SIG-M5 treated with dmso at 0.1 percent for 504 hours (cell line): ENCODE measurements around the gene HIPK2.

Experiments
- DNase-seq: peaks from one replicate; lab custom pipeline; 2025; ENCODE audit not compliant: unreplicated experiment; lab: John Stamatoyannopoulos, UW

HIPK2 gene

DNA sequence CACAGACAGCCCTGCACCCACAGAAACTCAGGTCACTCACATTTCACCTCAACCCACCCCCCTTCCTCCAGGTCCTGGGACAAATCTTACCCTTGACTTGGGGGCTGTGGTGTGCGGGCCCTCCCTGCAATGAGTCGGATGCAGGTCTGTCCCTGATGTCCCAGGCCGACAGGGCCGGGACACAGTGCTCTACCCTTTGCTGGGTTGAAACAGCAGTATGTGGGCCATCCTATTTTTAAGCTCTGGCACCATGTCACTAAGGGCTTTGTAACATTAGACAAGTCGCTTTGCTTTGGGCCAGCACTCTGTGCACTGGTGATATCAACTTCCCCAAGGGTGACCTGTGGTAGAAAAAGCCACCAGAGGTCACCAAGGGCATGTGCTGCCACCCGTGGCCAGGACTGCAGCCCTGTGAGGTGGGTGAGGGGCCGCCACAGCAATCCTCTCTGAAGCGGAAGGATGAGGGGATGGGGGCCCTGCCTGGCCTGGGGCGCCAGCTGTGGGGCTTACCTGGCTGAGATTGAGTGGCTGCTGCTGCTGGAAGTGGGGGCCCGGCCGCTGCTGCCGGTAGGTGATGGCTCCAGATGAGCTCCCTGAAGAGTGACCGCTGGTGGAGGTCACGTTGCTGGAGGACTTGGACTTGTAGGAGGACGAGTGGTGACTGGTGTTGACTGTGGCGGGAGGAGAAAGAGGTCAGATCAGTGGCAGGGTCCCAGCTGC, 203.0 kb downstream of the HIPK2 start:
- no peak for DNase-seq

DNA sequence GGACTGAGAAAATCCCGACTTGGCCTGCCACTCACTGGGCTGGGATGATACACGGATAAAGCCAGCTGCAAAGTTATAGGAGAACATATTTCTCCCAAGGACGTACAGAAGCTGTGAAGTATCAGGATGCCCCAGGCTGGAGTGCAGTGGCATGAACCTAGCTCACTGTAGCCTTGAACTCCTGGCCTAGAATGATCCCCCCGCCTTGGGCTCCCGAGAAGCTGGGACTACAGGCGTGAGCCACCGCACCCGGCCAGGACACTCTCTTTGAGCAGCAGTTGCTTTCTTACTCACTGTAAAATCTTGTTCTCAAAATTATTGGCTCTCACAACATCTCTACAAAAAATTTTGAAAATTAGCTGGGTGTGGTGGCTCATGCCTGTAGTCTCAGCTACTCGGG, 203.9 kb downstream of the HIPK2 start:
- no peak for DNase-seq

DNA sequence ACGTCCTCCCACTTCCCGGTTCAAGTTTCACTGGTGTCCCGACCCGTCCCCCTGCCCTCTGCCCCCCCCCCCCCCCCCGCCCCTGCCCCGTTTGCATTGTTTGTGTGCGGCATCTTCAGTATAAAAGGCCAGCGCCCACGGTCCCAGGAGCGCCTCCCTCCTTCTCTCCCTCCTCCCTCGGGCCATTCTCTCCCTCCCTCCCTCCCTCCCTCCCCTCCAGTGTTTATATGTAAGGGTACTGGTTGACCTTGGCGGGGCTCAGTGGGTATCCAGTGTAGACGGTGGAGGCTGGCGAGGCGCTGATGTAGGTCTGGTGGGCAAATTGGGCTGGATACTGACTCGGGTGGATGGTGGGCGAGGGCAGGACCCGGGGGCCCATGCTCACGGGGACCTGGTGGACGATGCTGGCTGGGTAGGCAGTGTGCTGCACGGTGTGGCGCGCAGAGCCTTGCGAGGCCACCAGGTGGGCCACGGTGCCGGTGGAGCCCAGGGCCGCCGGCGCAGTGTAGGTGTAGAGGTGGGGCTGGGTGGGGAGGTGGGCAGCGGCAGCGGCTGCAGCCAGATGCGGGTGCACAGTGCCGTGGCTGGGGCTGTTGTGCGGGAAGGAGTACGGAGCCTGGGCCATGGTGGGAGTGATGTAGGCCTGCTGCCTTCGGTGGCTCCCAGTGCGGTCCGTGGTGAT, 205.0 kb downstream of the HIPK2 start:
- DNase-seq = no peak

DNA sequence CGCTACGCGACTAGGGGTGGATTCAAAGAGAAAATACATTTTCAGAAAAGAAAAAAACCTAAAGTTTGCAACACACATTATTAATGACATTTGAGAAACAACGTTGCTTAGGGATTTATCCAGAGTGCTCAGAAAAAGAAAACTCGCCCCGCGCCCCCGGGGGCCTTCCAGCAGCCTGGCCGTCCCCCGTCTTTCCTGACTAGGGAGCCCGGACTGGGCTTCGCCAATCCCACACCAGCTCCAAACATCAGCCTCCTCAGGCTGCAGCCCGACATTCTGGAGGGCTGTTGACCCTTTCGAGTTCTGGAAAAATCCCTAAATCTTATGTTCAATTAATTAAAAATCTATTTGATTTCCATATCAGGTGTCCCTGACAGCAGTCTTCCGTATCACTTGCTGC, 205.7 kb downstream of the HIPK2 start:
- DNase-seq = no peak

DNA sequence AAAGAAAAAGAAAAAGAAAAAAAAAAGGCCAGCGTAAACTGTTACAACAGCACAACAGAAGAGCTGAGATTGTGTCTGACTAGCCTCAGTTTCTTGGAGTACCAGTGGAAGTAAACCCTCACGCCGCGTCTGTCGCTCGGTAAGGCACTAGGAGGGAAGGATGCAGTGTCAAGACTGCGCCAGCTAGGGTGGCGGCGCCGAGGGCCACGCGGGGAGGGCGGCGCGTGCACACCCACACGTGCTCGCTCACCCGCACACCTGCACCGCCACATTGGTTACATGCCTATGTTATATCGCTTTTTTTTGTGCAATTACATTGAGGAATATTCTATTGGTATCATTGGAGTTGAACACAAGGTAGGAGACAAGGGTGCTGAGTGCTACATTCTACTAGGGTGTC, 206.1 kb downstream of the HIPK2 start:
- no peak for DNase-seq

DNA sequence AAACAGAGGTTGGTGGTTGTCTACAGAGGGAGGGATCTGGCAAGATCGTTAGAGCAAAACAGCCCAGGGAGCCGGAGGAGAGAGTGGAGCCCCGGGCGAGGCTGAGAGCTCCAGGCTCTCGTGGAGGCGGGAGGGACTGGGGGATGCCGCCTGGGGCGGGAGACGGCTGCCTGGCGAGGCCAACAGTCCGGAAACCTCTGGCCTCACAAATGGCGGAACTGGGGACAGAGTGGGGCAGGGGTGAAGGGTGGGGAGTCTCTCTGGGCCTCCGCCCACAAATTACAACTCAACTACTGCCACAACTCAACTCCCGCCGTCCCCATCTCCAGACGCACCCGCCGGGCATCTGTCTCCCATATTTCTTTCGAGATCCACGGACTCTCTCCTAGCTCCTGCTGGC, 206.6 kb downstream of the HIPK2 start:
- no peak for DNase-seq

DNA sequence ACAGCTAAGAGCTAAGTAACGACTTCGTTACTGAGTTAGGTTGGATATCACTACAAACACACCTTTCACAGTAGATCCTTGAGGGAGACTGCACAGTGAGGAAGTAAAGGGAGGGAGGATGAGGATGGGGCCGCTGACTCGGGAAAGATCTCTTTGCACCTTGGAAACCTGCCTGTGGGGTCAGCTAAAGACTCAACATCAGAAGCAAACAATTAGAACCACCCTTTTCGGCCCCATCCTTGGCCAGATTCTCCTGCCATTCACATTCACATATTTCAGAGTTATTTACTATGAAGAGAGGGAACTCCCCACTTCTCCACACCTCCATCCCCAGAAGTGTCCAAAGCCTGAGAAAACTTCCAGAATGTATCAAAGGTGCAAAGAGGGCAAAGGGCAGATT, 207.2 kb downstream of the HIPK2 start:
- DNase-seq = no peak

DNA sequence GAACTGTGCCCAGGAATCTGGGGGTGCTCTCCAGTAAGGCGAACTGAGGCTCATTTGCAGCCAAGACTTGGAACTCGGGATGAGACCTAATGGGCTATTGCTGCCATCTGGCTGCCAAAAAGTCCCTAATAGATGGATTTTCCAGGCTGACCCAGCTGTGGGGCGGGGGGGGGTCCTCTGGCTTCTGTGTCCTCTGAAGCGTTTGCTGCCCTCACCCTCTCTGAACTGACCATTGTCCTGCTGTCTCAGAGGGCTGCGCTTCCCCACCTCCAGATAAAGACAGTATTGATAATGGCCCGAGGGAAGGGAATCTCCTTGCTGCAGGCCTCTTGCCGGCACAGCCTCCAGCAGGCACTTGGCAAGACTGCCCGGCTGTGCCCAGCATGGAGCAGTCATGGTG, 207.7 kb downstream of the HIPK2 start:
- DNase-seq = no peak

DNA sequence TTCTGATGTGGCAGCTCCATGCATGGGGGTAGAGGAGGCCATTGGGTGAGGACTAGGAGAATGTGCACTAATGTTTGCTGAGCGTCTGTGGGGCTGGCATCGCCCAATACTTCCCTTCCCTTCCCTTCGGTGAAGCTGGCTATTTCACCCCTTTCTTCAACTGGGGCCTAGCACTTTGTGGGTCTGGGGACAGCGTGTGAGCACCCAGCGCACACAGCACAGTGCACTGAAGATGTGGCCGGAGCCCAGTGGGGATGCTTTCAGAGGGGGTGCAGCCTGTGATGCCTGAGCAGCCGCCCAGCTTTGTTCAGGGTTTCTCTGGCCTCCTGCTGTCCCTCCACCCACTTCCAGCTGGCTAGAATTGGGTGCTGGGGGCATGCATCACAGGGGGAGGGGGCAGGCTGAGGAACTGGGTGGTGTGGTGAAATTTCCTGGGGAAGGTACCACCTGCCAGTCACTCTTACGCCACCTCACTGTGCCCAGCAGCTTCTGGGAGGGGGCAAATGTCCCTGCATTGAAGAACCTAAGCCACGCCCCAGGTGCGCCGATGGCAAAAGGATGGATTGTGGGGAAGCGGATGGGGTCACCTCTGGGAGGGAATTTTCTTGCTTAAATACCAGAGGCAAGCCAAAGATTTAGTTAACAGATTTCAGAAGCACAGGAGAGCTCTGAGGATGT, 208.8 kb downstream of the HIPK2 start:
- DNase-seq = no peak

DNA sequence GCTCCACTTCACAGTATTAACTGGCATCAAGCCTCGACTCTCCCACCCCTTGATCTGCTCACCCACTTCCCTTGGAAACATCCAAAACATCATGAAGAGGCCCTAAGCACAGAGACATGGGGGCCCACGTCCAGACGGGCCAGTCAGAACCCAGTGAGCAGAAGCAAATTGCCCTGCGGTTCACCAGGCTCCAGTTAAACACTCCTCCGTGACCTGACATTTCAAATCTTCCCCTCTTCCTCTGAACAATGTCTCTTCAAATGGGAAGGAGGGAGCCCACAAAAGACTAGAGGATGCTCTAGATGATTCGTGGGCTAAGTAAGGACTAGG, 209.5 kb downstream of the HIPK2 start:
- no peak for DNase-seq

DNA sequence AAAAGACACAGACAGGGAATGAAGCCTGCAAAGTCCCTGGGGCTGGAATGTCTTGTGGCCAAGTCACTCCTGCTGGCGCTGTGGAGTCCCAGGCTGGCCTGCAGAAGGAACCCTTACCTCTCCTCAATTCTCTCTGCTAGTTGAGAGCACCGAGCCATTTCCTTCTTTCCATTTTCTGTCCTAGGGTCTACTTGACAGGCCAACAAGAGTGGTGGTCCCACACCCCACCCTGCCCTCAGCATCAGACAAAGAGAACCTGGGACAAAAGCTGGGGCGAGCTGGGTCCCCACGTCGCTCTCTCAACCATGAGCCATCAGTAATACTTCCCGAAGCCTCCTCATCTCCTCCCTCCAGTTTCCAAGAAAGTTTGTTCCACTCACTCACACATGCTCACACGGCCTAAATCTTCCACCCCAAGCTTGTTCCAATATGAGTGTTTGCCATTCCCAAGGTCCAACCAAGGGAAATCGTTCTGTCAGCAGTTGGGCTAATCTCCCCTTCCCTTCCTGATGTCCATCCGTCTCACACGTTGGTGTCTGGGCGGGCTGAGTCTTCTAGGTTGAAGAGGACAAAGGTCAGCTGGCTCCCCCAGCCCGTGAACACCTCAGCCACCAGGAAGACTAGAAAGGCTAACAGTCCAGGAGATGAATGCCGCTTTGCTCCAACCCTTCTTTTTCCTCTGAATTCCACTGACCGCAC, 210.0 kb downstream of the HIPK2 start:
- DNase-seq = no peak

DNA sequence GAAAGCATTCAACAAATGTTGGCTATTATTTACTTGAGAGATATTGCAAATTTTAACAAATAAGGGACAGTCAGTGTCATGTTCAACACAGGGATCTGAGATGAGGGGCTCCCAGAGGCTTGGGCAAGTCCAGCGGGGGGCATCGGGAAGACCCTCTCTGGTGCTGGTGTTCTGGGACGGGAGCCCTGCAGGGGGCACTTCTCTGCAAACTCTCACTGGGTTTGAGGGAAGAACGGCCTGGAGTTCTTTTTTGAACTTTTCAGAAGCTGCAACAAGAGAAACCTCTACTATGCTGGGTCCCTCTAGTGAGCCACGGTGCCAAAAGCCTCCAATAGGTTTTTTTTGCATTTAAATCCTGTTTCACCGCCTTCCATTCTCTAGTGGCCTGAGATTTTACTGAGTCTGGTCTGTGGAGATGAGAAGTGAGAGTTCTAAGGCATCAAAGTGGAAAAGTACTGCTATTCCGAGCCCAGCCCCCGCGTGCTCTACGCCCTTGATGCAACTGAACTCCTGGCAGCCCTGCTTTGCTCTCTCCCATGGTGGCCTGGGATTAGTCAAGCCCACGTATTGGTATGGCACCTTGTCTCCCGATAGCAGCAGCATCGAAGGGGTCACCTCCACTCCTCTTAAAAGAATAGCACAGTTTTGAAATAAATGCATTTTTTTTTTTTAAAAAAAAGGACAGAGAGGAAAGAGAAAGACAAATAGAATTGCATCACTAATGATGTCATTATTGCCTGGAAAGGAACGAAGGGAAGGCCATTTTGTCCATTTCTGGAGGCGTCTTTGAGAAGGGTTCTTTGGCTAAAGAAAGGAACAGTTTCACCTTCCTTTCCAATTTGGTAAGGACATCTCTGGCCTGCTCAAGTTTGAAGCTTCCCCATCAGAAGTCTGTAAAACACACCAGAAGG, 210.8 kb downstream of the HIPK2 start:
- DNase-seq = no peak

DNA sequence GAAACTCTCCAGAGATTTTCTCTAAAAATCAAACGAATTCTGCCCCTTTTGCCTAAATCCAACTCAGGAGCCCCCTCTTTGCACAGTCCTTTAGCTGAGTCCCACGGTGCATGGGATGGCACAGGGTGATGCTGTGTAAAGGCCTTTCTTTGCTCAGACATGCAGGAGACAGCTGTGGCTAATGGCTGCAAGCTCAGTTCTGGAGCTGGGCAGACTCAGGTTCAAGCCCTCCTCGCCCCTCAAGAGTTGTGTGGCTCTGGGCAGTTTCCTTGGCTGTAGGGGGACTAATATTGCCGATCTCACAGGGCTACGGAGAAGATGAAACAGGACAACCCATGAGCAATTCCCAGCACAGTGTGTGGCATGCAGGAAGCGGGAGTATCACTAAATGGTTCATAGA, 211.7 kb downstream of the HIPK2 start:
- no peak for DNase-seq

DNA sequence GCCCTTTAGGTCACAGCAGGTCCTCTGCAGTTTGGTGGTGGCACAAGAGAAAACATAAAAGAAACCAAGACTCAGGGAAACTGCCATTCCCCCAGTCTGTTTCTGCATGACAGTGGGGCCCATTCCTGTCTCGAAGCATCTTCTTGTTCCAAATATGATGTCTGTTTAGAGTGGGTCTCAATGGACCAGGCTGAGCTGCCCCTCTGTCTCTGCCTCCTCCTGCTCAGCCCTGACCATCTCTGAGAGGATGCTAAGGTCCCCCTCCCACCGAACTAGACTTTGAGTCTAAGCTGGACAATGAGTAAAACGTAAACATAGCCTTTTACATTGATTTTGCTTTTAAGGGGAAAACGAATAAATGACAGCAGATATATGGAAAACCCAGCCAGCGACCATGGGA, 213.9 kb downstream of the HIPK2 start:
- DNase-seq = no peak

DNA sequence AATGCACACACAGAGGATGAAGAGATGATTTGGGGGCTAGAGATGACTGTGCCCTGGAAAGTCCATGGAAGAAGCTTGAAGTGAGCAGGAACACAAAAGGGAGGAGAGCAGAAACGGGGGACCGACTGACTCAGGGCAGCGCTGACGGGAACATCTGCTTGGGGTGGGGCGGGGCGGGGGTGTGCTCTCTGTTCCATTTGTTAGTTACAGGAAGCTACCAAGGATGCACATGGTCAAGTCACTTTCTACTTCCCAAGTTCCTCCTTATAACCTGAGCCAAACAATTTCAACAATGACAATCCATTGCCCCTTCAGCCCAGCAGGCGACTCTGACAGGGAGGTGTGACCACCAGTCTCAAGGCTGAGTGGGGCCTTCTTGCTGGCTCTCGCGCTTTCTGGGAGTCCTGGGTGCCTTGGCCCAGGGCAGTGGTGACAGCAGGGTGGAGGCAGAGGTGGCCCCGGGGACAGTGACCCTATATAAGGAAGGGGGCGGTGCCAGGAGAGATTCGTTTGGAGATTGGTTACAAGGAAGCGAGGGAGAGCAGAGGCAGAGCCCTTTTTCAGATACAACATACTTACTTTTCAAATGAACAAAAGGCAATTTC, 214.7 kb downstream of the HIPK2 start:
- no peak for DNase-seq

DNA sequence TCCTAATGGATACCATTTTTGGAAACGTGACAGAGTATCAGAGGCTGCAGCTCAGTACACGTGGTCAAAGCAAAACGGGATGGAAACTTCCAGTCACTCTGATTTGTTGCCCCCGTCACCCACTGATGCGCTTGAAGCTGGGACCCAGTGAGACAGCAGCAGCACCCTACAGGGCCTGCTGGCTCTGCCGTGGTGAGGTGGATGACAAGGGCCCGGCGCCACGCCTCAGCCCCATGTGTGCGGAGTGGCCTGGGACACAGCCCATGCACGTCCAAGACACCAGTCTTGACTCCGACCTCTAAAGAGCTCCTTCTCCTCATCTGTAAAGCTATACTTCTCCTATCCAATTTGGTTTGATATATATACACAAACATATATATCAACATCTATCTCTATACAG, 215.3 kb downstream of the HIPK2 start:
- no peak for DNase-seq

DNA sequence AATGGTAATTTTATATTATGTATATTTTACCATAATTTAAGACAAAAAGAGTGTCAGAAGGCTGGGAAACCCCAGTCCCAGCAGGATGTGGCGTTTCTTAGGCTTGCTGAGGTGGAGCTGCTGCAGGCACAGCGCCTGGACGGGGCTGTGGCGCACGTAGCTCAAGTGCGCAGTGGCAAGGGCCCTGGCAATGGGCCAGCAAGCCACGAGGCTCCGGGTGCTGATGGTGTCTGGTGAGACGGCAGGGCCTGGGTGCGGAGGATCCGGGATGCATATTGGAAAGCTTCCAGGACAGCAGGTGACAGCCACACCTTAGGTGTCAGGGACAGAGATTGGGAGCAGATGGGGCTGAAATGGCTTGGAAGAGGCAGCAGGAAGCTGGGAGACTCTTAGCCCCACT, 217.1 kb downstream of the HIPK2 start:
- no peak for DNase-seq

DNA sequence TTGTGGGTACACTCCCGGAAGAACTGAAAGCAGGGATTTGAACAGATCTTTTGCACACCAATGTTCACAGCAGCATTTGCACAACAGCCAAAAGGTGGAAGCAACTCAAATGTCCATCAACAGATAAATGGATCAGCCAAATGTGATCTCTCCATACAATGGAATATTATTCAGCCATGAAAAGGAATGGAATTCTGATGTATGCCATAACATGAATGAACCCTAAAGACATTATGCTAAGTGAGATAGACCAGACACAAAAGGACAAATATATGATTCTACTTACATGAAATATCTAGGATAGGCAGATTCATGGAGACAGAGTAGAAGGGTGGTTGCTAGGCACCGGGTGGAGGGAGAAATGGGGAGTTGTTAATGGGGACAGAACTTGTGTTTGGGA, 217.6 kb downstream of the HIPK2 start:
- no peak for DNase-seq

DNA sequence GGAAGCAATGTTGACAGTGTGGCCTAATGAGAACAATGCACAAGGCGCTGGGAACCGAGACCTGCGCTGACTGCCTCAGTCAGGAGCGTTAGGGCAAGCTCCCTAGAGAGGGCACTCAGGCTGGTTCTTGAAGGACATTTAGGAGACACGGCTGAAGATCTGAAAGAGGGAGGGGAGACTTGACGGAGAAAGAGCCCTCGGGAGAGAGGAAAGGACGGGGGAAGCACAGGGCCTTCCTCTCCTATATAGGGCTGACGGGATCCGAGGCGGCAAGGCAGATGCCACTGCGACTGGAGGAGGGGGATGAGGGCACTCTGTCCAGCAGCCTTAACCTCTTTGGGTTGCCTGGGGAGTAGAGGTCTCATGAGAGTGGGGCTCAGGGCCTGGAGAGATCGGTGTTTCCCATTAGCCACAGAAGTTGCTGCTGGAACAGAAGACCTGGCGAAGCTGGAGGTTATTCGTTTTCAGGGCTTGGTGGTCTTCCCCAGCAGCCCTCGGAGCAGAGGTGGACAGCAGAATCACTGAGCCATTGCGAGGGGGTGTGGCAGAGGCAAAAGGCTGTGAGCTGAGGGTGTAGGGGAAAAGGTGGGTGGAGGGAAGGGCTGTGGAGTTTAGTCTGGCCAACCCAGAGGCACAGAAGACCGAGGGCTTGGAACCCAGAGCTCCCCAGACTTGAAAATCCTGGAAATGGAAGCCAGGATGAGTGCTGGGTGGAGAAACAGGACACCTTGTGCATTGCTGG, 218.3 kb downstream of the HIPK2 start:
- no peak for DNase-seq
